Measurements from ENCODE around the gene TAS2R46. TPM values are rescaled to one million over a fixed set of nuclear protein-coding genes. Genes with fewer than 3 reads are reported as not detected.

Gene TAS2R46
- total and polyA plus RNA-seq, 2 experiments from 2014 or later, result 0.45 to 5.0 TPM

DNA sequence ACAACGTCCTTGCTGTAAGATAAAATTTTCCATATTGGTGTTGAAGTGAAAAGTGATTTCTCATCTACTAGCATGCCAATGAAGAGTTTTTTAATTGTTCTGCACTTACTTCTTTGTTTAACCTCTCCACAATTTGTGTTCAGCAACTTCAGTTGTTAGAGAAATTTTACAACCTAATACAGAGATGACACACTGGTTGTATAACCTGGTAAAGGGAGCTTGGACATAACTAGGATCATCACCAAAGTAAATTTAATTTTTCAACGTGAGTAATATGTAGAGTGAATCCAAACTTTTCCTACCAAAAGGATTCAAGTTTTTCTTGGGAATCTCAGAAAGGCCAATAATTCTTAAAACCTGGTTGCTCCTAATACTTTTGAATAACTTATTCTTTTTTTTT is 43.5 kb upstream of the TAS2R46 start:
- Histone ChIP-seq H3K4me3 (no peak overlapping the region), H4K20me1 (replicated peaks; ENCODE audit: insufficient read depth) (0 out of 2 replicates have a peak, but pooled peaks cover 15% of the 10 kb centered on the region), H2AFZ (no peak overlapping the region), H3K79me2 (replicated peaks; ENCODE audit: insufficient read depth) (peaks cover 82% of the 10 kb centered on the region), H3K9me2 (ENCODE audit: insufficient read depth) (no peaks in the 10 kb centered on the region), H3K36me3 (ENCODE audit: insufficient read depth) (no peaks in the 10 kb centered on the region), H3K4me2 (no peak overlapping the region), H3F3A (replicated peaks; ENCODE audit: low read depth) (no peaks in the 10 kb centered on the region), H3K27me3 (ENCODE audit: insufficient read depth) (no peaks in the 10 kb centered on the region), H3K4me1 (ENCODE audit: insufficient read depth) (no peaks in the 10 kb centered on the region), H3K27ac (ENCODE audit: low read depth) (no peak overlapping the region)
- Mint-ChIP-seq H3K27me3 (ENCODE audit: insufficient read depth, low read depth, poor library complexity) (no peaks in the 10 kb centered on the region), H3K36me3 (ENCODE audit: low read depth) (peaks cover 76% of the 10 kb centered on the region), H3K4me3 (no peak overlapping the region), H3K4me1 (no peaks in the 10 kb centered on the region; the same call in 2 of the 3 replicates), H3K9me3 (peaks cover 17% of the 10 kb centered on the region), H3K27ac (no peak overlapping the region)
- DNase-seq (ENCODE audit: low spot score), result no peak
- TF ChIP-seq, protein P1, sequence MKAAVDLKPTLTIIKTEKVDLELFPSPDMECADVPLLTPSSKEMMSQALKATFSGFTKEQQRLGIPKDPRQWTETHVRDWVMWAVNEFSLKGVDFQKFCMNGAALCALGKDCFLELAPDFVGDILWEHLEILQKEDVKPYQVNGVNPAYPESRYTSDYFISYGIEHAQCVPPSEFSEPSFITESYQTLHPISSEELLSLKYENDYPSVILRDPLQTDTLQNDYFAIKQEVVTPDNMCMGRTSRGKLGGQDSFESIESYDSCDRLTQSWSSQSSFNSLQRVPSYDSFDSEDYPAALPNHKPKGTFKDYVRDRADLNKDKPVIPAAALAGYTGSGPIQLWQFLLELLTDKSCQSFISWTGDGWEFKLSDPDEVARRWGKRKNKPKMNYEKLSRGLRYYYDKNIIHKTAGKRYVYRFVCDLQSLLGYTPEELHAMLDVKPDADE (IDR thresholded peaks at IDR 0.05), result no peak
- TF ChIP-seq CTCF (conservative IDR thresholded peaks at IDR 0.05; ENCODE audit: low read depth in 2 of 2), result no peak
- no peak for TF ChIP-seq NANOG (IDR thresholded peaks at IDR 0.05; ENCODE audit: borderline replicate concordance)
- TF ChIP-seq, protein P2, sequence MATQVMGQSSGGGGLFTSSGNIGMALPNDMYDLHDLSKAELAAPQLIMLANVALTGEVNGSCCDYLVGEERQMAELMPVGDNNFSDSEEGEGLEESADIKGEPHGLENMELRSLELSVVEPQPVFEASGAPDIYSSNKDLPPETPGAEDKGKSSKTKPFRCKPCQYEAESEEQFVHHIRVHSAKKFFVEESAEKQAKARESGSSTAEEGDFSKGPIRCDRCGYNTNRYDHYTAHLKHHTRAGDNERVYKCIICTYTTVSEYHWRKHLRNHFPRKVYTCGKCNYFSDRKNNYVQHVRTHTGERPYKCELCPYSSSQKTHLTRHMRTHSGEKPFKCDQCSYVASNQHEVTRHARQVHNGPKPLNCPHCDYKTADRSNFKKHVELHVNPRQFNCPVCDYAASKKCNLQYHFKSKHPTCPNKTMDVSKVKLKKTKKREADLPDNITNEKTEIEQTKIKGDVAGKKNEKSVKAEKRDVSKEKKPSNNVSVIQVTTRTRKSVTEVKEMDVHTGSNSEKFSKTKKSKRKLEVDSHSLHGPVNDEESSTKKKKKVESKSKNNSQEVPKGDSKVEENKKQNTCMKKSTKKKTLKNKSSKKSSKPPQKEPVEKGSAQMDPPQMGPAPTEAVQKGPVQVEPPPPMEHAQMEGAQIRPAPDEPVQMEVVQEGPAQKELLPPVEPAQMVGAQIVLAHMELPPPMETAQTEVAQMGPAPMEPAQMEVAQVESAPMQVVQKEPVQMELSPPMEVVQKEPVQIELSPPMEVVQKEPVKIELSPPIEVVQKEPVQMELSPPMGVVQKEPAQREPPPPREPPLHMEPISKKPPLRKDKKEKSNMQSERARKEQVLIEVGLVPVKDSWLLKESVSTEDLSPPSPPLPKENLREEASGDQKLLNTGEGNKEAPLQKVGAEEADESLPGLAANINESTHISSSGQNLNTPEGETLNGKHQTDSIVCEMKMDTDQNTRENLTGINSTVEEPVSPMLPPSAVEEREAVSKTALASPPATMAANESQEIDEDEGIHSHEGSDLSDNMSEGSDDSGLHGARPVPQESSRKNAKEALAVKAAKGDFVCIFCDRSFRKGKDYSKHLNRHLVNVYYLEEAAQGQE (IDR thresholded peaks at IDR 0.05; ENCODE audit: unreplicated experiment), result no peak
- no peak for TF ChIP-seq JUNB (IDR thresholded peaks at IDR 0.05; ENCODE audit: unreplicated experiment)
- TF ChIP-seq ZNF114 (CRISPR knock-in tag; IDR thresholded peaks at IDR 0.05), result no peak
- no peak for TF ChIP-seq ZNF331 (CRISPR knock-in tag; IDR thresholded peaks at IDR 0.05; ENCODE audit: low read depth)
- TF ChIP-seq, protein P3, sequence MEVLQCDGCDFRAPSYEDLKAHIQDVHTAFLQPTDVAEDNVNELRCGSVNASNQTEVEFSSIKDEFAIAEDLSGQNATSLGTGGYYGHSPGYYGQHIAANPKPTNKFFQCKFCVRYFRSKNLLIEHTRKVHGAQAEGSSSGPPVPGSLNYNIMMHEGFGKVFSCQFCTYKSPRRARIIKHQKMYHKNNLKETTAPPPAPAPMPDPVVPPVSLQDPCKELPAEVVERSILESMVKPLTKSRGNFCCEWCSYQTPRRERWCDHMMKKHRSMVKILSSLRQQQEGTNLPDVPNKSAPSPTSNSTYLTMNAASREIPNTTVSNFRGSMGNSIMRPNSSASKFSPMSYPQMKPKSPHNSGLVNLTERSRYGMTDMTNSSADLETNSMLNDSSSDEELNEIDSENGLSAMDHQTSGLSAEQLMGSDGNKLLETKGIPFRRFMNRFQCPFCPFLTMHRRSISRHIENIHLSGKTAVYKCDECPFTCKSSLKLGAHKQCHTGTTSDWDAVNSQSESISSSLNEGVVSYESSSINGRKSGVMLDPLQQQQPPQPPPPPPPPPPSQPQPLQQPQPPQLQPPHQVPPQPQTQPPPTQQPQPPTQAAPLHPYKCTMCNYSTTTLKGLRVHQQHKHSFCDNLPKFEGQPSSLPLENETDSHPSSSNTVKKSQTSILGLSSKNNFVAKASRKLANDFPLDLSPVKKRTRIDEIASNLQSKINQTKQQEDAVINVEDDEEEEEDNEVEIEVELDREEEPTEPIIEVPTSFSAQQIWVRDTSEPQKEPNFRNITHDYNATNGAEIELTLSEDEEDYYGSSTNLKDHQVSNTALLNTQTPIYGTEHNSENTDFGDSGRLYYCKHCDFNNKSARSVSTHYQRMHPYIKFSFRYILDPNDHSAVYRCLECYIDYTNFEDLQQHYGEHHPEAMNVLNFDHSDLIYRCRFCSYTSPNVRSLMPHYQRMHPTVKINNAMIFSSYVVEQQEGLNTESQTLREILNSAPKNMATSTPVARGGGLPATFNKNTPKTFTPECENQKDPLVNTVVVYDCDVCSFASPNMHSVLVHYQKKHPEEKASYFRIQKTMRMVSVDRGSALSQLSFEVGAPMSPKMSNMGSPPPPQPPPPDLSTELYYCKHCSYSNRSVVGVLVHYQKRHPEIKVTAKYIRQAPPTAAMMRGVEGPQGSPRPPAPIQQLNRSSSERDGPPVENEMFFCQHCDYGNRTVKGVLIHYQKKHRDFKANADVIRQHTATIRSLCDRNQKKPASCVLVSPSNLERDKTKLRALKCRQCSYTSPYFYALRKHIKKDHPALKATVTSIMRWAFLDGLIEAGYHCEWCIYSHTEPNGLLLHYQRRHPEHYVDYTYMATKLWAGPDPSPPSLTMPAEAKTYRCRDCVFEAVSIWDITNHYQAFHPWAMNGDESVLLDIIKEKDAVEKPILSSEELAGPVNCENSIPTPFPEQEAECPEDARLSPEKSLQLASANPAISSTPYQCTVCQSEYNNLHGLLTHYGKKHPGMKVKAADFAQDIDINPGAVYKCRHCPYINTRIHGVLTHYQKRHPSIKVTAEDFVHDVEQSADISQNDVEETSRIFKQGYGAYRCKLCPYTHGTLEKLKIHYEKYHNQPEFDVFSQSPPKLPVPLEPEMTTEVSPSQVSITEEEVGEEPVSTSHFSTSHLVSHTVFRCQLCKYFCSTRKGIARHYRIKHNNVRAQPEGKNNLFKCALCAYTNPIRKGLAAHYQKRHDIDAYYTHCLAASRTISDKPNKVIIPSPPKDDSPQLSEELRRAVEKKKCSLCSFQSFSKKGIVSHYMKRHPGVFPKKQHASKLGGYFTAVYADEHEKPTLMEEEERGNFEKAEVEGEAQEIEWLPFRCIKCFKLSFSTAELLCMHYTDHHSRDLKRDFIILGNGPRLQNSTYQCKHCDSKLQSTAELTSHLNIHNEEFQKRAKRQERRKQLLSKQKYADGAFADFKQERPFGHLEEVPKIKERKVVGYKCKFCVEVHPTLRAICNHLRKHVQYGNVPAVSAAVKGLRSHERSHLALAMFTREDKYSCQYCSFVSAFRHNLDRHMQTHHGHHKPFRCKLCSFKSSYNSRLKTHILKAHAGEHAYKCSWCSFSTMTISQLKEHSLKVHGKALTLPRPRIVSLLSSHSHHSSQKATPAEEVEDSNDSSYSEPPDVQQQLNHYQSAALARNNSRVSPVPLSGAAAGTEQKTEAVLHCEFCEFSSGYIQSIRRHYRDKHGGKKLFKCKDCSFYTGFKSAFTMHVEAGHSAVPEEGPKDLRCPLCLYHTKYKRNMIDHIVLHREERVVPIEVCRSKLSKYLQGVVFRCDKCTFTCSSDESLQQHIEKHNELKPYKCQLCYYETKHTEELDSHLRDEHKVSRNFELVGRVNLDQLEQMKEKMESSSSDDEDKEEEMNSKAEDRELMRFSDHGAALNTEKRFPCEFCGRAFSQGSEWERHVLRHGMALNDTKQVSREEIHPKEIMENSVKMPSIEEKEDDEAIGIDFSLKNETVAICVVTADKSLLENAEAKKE (CRISPR knock-in tag; IDR thresholded peaks at IDR 0.05), result no peak
- no peak for TF ChIP-seq CREB1 (CRISPR knock-in tag; IDR thresholded peaks at IDR 0.05; ENCODE audit: low read depth)
- no peak for TF ChIP-seq EZH2 (IDR thresholded peaks at IDR 0.05; ENCODE audit: low read depth, unreplicated experiment)
- TF ChIP-seq EZH2phosphoT487 (IDR thresholded peaks at IDR 0.05; ENCODE audit: unreplicated experiment), result no peak
- no peak for TF ChIP-seq POLR2AphosphoS5 (IDR thresholded peaks at IDR 0.05; ENCODE audit: low read depth)
- no peak for TF ChIP-seq STAT1 (IDR thresholded peaks at IDR 0.05; ENCODE audit: unreplicated experiment)
- no peak for ATAC-seq
